EH (cell line): ENCODE data around the gene DENND1A.

Source experiments
- DNase-seq: peaks from one replicate; pipeline ENCODE4 v3.0.0-alpha.2; 2015; ENCODE audit warnings: low read depth

Gene DENND1A

GRCh38 chr9:123369296-123369695, 560.6 kb downstream of the DENND1A start:
- DNase-seq = no peak

- DNase-seq = no peak
These were observed 561.3 kb downstream of the DENND1A start for GRCh38 chr9:123368536-123369153.

- no peak for DNase-seq
These were observed 561.9 kb downstream of the DENND1A start for GRCh38 chr9:123368023-123368422.

GRCh38 chr9:123365881-123366528, 563.9 kb downstream of the DENND1A start:
- DNase-seq = no peak

GRCh38 chr9:123365287-123365880, 564.5 kb downstream of the DENND1A start:
- no peak for DNase-seq

- DNase-seq = peak; percentile 38
These were observed 565.6 kb downstream of the DENND1A start for GRCh38 chr9:123364241-123364824.

GRCh38 chr9:123362856-123363255, 567.1 kb downstream of the DENND1A start:
- DNase-seq = no peak

- no peak for DNase-seq
These were observed 568.0 kb downstream of the DENND1A start for GRCh38 chr9:123361731-123362510.

GRCh38 chr9:123361086-123361730, 568.7 kb downstream of the DENND1A start:
- no peak for DNase-seq

GRCh38 chr9:123360161-123361085, 569.5 kb downstream of the DENND1A start:
- peak; percentile 19 for DNase-seq

- no peak for DNase-seq
These were observed 570.4 kb downstream of the DENND1A start for GRCh38 chr9:123359546-123359945.

- DNase-seq = no peak
These were observed 570.8 kb downstream of the DENND1A start for GRCh38 chr9:123359106-123359505.

- DNase-seq = no peak
These were observed 571.6 kb downstream of the DENND1A start for GRCh38 chr9:123358181-123358905.

GRCh38 chr9:123357743-123358059, 572.2 kb downstream of the DENND1A start:
- no peak for DNase-seq

- no peak for DNase-seq
These were observed 572.8 kb downstream of the DENND1A start for GRCh38 chr9:123356851-123357742.

- DNase-seq = no peak
These were observed 574.0 kb downstream of the DENND1A start, which contains the start of gene CRB2 for GRCh38 chr9:123355761-123356431. CRB2 (plus strand) TSS chr9:123356197; CDS start chr9:123356261, 64 bp downstream.

- no peak for DNase-seq
These were observed 575.0 kb downstream of the DENND1A start for GRCh38 chr9:123354806-123355508.
